ENCODE measurements around the gene PRKX. TPM values are rescaled to one million over a fixed set of nuclear protein-coding genes. Genes with fewer than 3 reads are reported as not detected.

The PRKX gene
- total and polyA plus RNA-seq, 2 of the 8 experiments (the other 6 are each of a cell fraction or from before 2014, with no cell fraction given): 19.4 to 55.3 TPM

DNA sequence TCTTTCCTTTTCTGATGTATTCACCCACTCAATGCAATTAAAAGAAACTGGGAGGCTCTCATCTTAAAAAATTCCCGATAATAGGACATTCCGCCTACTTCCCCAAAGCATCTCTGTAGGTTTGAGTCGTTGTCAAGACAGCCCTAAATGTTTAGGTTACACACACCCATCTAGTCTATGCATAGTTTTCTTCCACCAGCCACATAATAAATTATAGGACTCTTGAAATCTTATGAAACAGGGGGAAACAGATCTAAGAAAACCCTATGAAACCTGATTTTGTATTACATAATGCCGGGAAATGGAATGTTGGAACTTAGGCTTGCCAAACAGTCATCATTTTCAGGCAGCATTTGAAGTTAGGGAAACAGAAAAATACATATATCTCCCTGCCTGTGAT, 150.0 kb downstream of the PRKX start:
- no peak overlapping the region for H3K14ac ChIP-seq (ENCODE audit: insufficient read length)
- H2BK15ac ChIP-seq (ENCODE audit: low read length): no peak overlapping the region
- H3K27me3 ChIP-seq (replicated peaks in 1 of 4; ENCODE audit: control insufficient read depth in 3 of 4, extremely low read depth in 1 of 4, insufficient read depth in 3 of 4, low read length in 3 of 4): no peaks in the 10 kb centered on the region
- H4K5ac ChIP-seq (ENCODE audit: insufficient read length, low read depth, low read length): no peak overlapping the region
- H4K20me1 ChIP-seq (replicated peaks in 1 of 2; ENCODE audit: control insufficient read depth in 1 of 2, insufficient read depth in 2 of 2, low read length in 2 of 2): no peaks in the 10 kb centered on the region
- no peak overlapping the region for H3K56ac ChIP-seq (replicated peaks; ENCODE audit: insufficient read length, low read depth, low read length)
- no peak overlapping the region for H3K4me2 ChIP-seq (ENCODE audit: insufficient read depth in 1 of 2, low read depth in 2 of 2, low read length in 2 of 2)
- no peak overlapping the region for H3K9ac ChIP-seq (replicated peaks in 1 of 4; ENCODE audit: extremely low read depth in 1 of 4, low read depth in 3 of 4, low read length in 3 of 4)
- no peak overlapping the region for H4K8ac ChIP-seq (ENCODE audit: extremely low read depth, insufficient read depth, low read length)
- no peak overlapping the region for H2BK20ac ChIP-seq (ENCODE audit: low read length)
- FAIRE-seq: no peak
- H3K4me3 ChIP-seq (ENCODE audit: extremely low read depth in 1 of 4, insufficient read depth in 2 of 4, low read depth in 3 of 4, low read length in 4 of 4): no peak overlapping the region
- no peak overlapping the region for H3K4ac ChIP-seq (replicated peaks; ENCODE audit: insufficient read length, low read depth, low read length)
- H4K91ac ChIP-seq (replicated peaks; ENCODE audit: insufficient read length, low read length): no peak overlapping the region
- no peaks in the 10 kb centered on the region for H3K23me2 ChIP-seq (ENCODE audit: low read depth, low read length)
- no peak for DNase-seq (ENCODE audit: low read depth in 1 of 2, low spot score in 2 of 2)
- H2AK5ac ChIP-seq (ENCODE audit: low read depth, low read length): no peak overlapping the region
- WGBS, 2 experiments (ENCODE audit: extremely low coverage in 1 of 2, insufficient coverage in 1 of 2, insufficient read length in 1 of 2, insufficient replicate concordance in 2 of 2, low coverage in 1 of 2, low lambda C conversion rate in 2 of 2, missing lambda C conversion rate in 1 of 2): 98% methylated on average over 4 of the region's 4 CpGs; no CpG with 5 or more reads in 1 of the 2 experiments
- no peaks in the 10 kb centered on the region for H3K79me2 ChIP-seq (ENCODE audit: control insufficient read depth in 1 of 2, insufficient read depth in 2 of 2, low read length in 2 of 2)
- no peaks in the 10 kb centered on the region for H3K4me1 ChIP-seq (replicated peaks in 1 of 4; ENCODE audit: control insufficient read depth in 3 of 4, insufficient read depth in 4 of 4, low read length in 3 of 4)
- H3K23ac ChIP-seq (ENCODE audit: insufficient read length): no peak overlapping the region
- no peak overlapping the region for H2BK120ac ChIP-seq (replicated peaks; ENCODE audit: low read depth, low read length)
- H3K27ac ChIP-seq (ENCODE audit: low read depth, low read length): no peak overlapping the region
- no peak overlapping the region for H3K18ac ChIP-seq (ENCODE audit: extremely low read depth, low read length)
- H3K36me3 ChIP-seq (ENCODE audit: control insufficient read depth in 2 of 4, insufficient read depth in 4 of 4, low read length in 3 of 4): no peaks in the 10 kb centered on the region
- peaks cover 2 to 3% of the 10 kb centered on the region in 2 experiments; a peak in 1 of 4 replicates for H3K9me3 ChIP-seq (ENCODE audit: insufficient read depth in 2 of 2, low read depth in 1 of 2, low read length in 1 of 2)
- H2AFZ ChIP-seq (ENCODE audit: low read length): no peak overlapping the region
- ChIA-PET CTCF (ENCODE audit: partially characterized antibody) (no interaction called here), POLR2A (ENCODE audit: partially characterized antibody) (no interaction called here)
- no peak overlapping the region for H2BK5ac ChIP-seq (ENCODE audit: low read depth, low read length)
- H2BK12ac ChIP-seq (ENCODE audit: low read depth, low read length): no peak overlapping the region
- no peaks in the 10 kb centered on the region for H3K79me1 ChIP-seq (ENCODE audit: low read depth, low read length)
- TF ChIP-seq SUZ12 (IDR thresholded peaks at IDR 0.05; ENCODE audit: low read length): no peak
- TF ChIP-seq, protein P1, sequence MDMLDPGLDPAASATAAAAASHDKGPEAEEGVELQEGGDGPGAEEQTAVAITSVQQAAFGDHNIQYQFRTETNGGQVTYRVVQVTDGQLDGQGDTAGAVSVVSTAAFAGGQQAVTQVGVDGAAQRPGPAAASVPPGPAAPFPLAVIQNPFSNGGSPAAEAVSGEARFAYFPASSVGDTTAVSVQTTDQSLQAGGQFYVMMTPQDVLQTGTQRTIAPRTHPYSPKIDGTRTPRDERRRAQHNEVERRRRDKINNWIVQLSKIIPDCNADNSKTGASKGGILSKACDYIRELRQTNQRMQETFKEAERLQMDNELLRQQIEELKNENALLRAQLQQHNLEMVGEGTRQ (IDR thresholded peaks at IDR 0.05; ENCODE audit: low read length): no peak
- no peak for TF ChIP-seq KDM4A (IDR thresholded peaks at IDR 0.05; ENCODE audit: low read depth, low read length, severe bottlenecking)
- no peak for TF ChIP-seq GABPA (IDR thresholded peaks at IDR 0.05; ENCODE audit: borderline replicate concordance, insufficient read depth, low read length)
- TF ChIP-seq TBP (IDR thresholded peaks at IDR 0.05; ENCODE audit: low read depth, low read length): no peak
- no peak for TF ChIP-seq CEBPB (IDR thresholded peaks at IDR 0.05; ENCODE audit: low read depth, low read length)
- no peak for TF ChIP-seq NRF1 (IDR thresholded peaks at IDR 0.05; ENCODE audit: low read depth, low read length)
- TF ChIP-seq CTBP2 (IDR thresholded peaks at IDR 0.05; ENCODE audit: borderline replicate concordance, insufficient read depth, insufficient read length, low read length): no peak
- TF ChIP-seq POU5F1 (IDR thresholded peaks at IDR 0.05; ENCODE audit: low read depth, low read length): no peak
- no peak for TF ChIP-seq SIX5 (IDR thresholded peaks at IDR 0.05; ENCODE audit: low read depth, low read length)
- no peak for TF ChIP-seq RNF2 (IDR thresholded peaks at IDR 0.05; ENCODE audit: borderline replicate concordance, low read depth, low read length, missing control alignments, poor library complexity, severe bottlenecking)
- TF ChIP-seq HDAC2 (IDR thresholded peaks at IDR 0.05; ENCODE audit: borderline replicate concordance in 1 of 2, low read depth in 2 of 2, low read length in 2 of 2): no peak
- no peak for TF ChIP-seq TAF7 (optimal IDR thresholded peaks at IDR 0.05; ENCODE audit: borderline replicate concordance, low read depth, low read length)
